Measurements from ENCODE around the gene RTL1. TPM values are rescaled to one million over a fixed set of nuclear protein-coding genes. Genes with fewer than 3 reads are reported as not detected.

The RTL1 gene
- polyA plus RNA-seq, 1 experiment, result not detected

- ChIA-PET CTCF (no interaction called here), POLR2A (no interaction called here)
- H3K36me3 ChIP-seq (ENCODE audit: control insufficient read depth, insufficient read depth, low read length), result peaks cover 25% of the 10 kb centered on the region
- no peaks in the 10 kb centered on the region for H3K27me3 ChIP-seq (ENCODE audit: control insufficient read depth, insufficient read depth, low read length)
- H3K4me3 ChIP-seq (ENCODE audit: low read depth, low read length), result no peak overlapping the region
- TF ChIP-seq CTCF (IDR thresholded peaks at IDR 0.05; ENCODE audit: insufficient read depth, low read depth, low read length), result no peak
- DNase-seq (ENCODE audit: low read depth), result no peak
Observed at GRCh38 chr14:100893228-100893601, 10.3 kb downstream of the RTL1 start.

- POLR2A ChIA-PET, result no interaction called here
- no peak for TF ChIP-seq CTCF (IDR thresholded peaks at IDR 0.05; ENCODE audit: insufficient read depth, low read depth, low read length)
- no peak for DNase-seq (ENCODE audit: low read depth)
- no peak overlapping the region for H3K4me3 ChIP-seq (ENCODE audit: low read depth, low read length)
- H3K27me3 ChIP-seq (ENCODE audit: control insufficient read depth, insufficient read depth, low read length), result no peaks in the 10 kb centered on the region
- CTCF ChIA-PET, result interaction anchor here (1.1 kb wide), 1 partner anchor 8 kb away, joined by 4 read pairs; no protein-coding TSS in a partner anchor
- H3K36me3 ChIP-seq (ENCODE audit: control insufficient read depth, insufficient read depth, low read length), result peaks cover 25% of the 10 kb centered on the region
Observed at GRCh38 chr14:100892496-100893227, 10.9 kb downstream of the RTL1 start.

GRCh38 chr14:100891501-100892445 lies 11.7 kb downstream of the RTL1 start:
- no peak for DNase-seq (ENCODE audit: low read depth)
- Histone ChIP-seq H3K4me3 (ENCODE audit: low read depth, low read length) (no peak overlapping the region), H3K27me3 (ENCODE audit: control insufficient read depth, insufficient read depth, low read length) (no peaks in the 10 kb centered on the region), H3K36me3 (ENCODE audit: control insufficient read depth, insufficient read depth, low read length) (peaks cover 25% of the 10 kb centered on the region)
- POLR2A ChIA-PET, result no interaction called here
- CTCF ChIA-PET, result interaction anchor here (1.1 kb wide), 1 partner anchor 9 kb away, joined by 4 read pairs; no protein-coding TSS in a partner anchor
- no peak for TF ChIP-seq CTCF (IDR thresholded peaks at IDR 0.05; ENCODE audit: insufficient read depth, low read depth, low read length)

GRCh38 chr14:100891051-100891450 lies 12.5 kb downstream of the RTL1 start:
- POLR2A ChIA-PET, result interaction anchor here (0.6 kb wide), 1 partner anchor 474 kb away, joined by 3 read pairs; no protein-coding TSS in a partner anchor
- no peaks in the 10 kb centered on the region for H3K27me3 ChIP-seq (ENCODE audit: control insufficient read depth, insufficient read depth, low read length)
- no peak overlapping the region for H3K4me3 ChIP-seq (ENCODE audit: low read depth, low read length)
- no peak for DNase-seq (ENCODE audit: low read depth)
- TF ChIP-seq CTCF (IDR thresholded peaks at IDR 0.05; ENCODE audit: insufficient read depth, low read depth, low read length), result no peak
- CTCF ChIA-PET, result no interaction called here
- peaks cover 19% of the 10 kb centered on the region for H3K36me3 ChIP-seq (ENCODE audit: control insufficient read depth, insufficient read depth, low read length)

All from BJ (cell line).